22Rv1 (cell line): ENCODE data around the gene EIF3J.

ENCODE experiments used
- CTCF ChIP-seq: fragments of 450-650 bp; IDR thresholded peaks from 2 replicates; pipeline ENCODE4 v1.5.1; 2017; ENCODE audit warnings: mild to moderate bottlenecking
- ZFX ChIP-seq: fragments of 450-650 bp; IDR thresholded peaks from 2 replicates; pipeline ENCODE4 v1.6.1; 2017; ENCODE audit warnings: antibody characterized with exemption, borderline replicate concordance

DNA sequence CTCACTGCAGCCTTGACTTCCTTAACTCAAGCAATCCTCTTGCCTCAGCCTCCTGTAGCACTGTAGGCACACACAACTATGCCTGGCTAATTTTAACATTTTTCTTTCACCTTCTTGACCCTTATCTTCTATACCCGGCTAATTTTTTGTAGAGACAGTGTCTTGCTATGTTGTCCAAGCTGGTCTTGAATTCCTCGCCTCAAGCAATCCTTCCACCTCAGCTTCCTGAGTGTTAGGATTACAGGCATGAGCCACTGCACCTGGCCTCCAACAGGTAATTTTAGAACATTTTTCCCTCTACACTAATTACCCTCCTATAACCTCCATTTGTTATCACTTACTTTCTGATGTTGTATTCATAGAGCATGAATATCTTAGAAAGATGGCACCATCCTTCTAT is 66.2 kb downstream of the EIF3J start:
- no peak for TF ChIP-seq CTCF
- TF ChIP-seq ZFX, result no peak
